Endothelial cell (in vitro differentiated cells): ENCODE data around the gene TLR10. TPM values are rescaled to one million over a fixed set of nuclear protein-coding genes. Genes with fewer than 3 reads are reported as not detected.

Experiments used
- DNase-seq: peaks from one replicate; pipeline ENCODE4 v3.0.0; 2021; ENCODE audit warnings: low spot score
- H3K27ac Mint-ChIP-seq: one replicate; pipeline ENCODE4 v1.8.0; 2021; ENCODE audit warnings: mixed read lengths, inconsistent platforms; ENCODE audit not compliant: unreplicated experiment
- H3K27me3 Mint-ChIP-seq: one replicate; pipeline ENCODE4 v1.8.0; 2021; ENCODE audit warnings: mild to moderate bottlenecking, moderate library complexity, mixed read lengths, inconsistent platforms; ENCODE audit not compliant: unreplicated experiment
- H3K36me3 Mint-ChIP-seq: one replicate; pipeline ENCODE4 v1.8.0; 2021; ENCODE audit warnings: mild to moderate bottlenecking, low read depth, mixed read lengths, inconsistent platforms; ENCODE audit not compliant: unreplicated experiment
- H3K4me1 Mint-ChIP-seq: one replicate; pipeline ENCODE4 v1.8.0; 2021; ENCODE audit warnings: mild to moderate bottlenecking, mixed read lengths, inconsistent platforms; ENCODE audit not compliant: unreplicated experiment
- H3K4me3 Mint-ChIP-seq: one replicate; pipeline ENCODE4 v1.8.0; 2021; ENCODE audit warnings: mild to moderate bottlenecking, mixed read lengths, inconsistent platforms; ENCODE audit not compliant: unreplicated experiment
- H3K9me3 Mint-ChIP-seq: one replicate; pipeline ENCODE4 v1.8.0; 2021; ENCODE audit warnings: mixed read lengths, inconsistent platforms; ENCODE audit not compliant: unreplicated experiment
- CTCF ChIP-seq: fragments of 200-600 bp; sonication (generic); IDR thresholded peaks from one replicate; pipeline ENCODE4 v1.5.0; 2021; ENCODE audit warnings: antibody characterized with exemption; ENCODE audit not compliant: unreplicated experiment
- total RNA-seq: library from RNA; stranded (reverse); fragmentation: NEBNext Ultra II Directional; extraction: Animal tissue kit (Norgen Biotek cat#: 25700); gene quantifications from one replicate; pipeline ENCODE4 v1.2.1, GENCODE V29; 2021; ENCODE audit not compliant: unreplicated experiment

Gene TLR10
- total RNA-seq, 1 donor from 2014 or later: not detected

GRCh38 chr4:38730830-38731646, 51.8 kb downstream of the TLR10 start:
- DNase-seq: peak; percentile 94

GRCh38 chr4:38730493-38730829, 52.3 kb downstream of the TLR10 start:
- no peak for DNase-seq
- H3K9me3 Mint-ChIP-seq: no peaks in the 10 kb centered on the region
- no peak overlapping the region for H3K27ac Mint-ChIP-seq
- H3K36me3 Mint-ChIP-seq: no peaks in the 10 kb centered on the region
- no peaks in the 10 kb centered on the region for H3K27me3 Mint-ChIP-seq
- no peak overlapping the region for H3K4me3 Mint-ChIP-seq
- peaks cover 5% of the 10 kb centered on the region for H3K4me1 Mint-ChIP-seq
- TF ChIP-seq CTCF: no peak

More at GRCh38 chr4:38730830-38731646, 51.8 kb downstream of the TLR10 start:
- Mint-ChIP-seq H3K36me3 (no peaks in the 10 kb centered on the region), H3K27ac (no peak overlapping the region), H3K27me3 (no peaks in the 10 kb centered on the region), H3K4me1 (peaks cover 5% of the 10 kb centered on the region), H3K9me3 (no peaks in the 10 kb centered on the region), H3K4me3 (no peak overlapping the region)
- TF ChIP-seq CTCF: peak; percentile 96

DNA sequence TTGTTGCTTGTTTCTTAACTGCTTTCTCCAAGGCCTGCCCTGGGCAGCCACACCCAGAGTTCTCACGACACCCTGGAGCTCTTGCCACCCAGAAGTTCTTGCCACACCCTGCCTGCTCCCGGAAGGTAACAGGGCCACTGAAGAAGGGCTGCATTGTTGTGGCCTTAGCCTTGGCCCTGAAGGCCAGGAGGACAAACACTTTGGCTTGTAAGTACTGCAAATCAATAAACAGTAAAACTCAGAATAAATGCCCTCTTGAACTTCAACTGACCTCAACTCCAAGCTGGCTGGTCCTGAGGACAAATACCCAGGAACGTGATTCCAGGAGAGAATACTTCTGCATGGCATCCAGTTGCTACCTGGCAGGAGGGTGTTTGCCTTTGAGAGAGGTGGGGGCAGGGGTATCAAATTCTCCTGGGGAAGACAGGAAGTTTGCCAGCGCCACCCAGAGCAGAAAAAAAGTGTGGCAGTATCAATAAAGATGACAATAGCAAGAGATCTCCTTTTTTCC, 54.1 kb downstream of the TLR10 start:
- H3K36me3 Mint-ChIP-seq: no peaks in the 10 kb centered on the region
- no peak for DNase-seq

GRCh38 chr4:38724475-38724808, 58.3 kb downstream of the TLR10 start:
- Mint-ChIP-seq H3K9me3 (no peaks in the 10 kb centered on the region), H3K4me1 (peaks cover 22% of the 10 kb centered on the region), H3K36me3 (no peaks in the 10 kb centered on the region), H3K27ac (peak overlapping the region; percentile 28), H3K4me3 (no peak overlapping the region), H3K27me3 (peaks cover 2% of the 10 kb centered on the region)
- DNase-seq: no peak
- no peak for TF ChIP-seq CTCF

More for the DNA sequence above, 54.1 kb downstream of the TLR10 start:
- Mint-ChIP-seq H3K27me3 (no peaks in the 10 kb centered on the region), H3K27ac (no peak overlapping the region), H3K4me3 (no peak overlapping the region), H3K4me1 (peaks cover 15% of the 10 kb centered on the region), H3K9me3 (no peaks in the 10 kb centered on the region)
- no peak for TF ChIP-seq CTCF

- Mint-ChIP-seq H3K27me3 (peaks cover 2% of the 10 kb centered on the region), H3K9me3 (no peaks in the 10 kb centered on the region), H3K4me1 (peaks cover 19% of the 10 kb centered on the region), H3K36me3 (no peaks in the 10 kb centered on the region), H3K4me3 (no peak overlapping the region), H3K27ac (peak overlapping the region; percentile 54)
- no peak for DNase-seq
- TF ChIP-seq CTCF: no peak
Observed at GRCh38 chr4:38723726-38724474, 58.9 kb downstream of the TLR10 start.
